ENCODE data around the gene AQP10.
"Not testable (repeated sequence)": the region's sequence is repeated elsewhere in the genome, so short reads cannot be mapped to it uniquely, and the experiment has no call there.

Gene AQP10, protein sequence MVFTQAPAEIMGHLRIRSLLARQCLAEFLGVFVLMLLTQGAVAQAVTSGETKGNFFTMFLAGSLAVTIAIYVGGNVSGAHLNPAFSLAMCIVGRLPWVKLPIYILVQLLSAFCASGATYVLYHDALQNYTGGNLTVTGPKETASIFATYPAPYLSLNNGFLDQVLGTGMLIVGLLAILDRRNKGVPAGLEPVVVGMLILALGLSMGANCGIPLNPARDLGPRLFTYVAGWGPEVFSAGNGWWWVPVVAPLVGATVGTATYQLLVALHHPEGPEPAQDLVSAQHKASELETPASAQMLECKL

DNA sequence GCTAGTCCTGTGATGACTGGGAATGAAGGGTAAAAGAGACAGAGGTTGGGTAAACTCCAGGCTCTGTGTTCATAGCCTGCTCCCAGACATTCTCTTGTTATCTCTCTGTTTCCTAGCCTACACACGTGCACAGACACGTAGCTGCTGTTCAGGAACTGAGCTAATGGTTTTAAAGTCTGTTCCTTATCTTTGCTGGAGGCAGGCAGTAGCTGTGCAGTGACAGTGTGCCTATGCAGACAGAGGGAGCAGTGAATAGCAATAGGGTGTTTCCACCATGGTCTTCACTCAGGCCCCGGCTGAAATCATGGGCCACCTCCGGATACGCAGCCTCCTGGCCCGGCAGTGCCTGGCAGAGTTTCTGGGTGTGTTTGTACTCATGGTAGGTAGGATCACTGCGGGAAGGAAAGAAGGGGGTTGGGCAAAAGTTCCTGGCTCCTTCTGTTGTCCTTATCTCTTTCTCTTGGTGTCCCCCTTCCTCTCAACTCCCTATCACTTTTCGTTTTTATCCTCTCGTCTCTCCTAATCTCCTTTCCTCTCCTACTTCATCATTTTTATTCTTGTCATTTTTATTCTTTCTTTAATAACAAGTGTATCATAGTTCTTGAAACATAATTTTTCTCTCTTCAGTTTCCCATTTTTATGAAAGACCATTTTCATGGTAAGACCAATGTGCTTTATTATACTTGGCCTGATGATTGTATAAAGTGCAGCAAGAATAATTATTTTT, at the start of gene AQP10:
TSS of gene AQP10 (plus strand) at position 212 of the 727 bp plus-strand sequence. CDS start at position 275, 63 bp downstream.
- no peak for DNase-seq

DNA sequence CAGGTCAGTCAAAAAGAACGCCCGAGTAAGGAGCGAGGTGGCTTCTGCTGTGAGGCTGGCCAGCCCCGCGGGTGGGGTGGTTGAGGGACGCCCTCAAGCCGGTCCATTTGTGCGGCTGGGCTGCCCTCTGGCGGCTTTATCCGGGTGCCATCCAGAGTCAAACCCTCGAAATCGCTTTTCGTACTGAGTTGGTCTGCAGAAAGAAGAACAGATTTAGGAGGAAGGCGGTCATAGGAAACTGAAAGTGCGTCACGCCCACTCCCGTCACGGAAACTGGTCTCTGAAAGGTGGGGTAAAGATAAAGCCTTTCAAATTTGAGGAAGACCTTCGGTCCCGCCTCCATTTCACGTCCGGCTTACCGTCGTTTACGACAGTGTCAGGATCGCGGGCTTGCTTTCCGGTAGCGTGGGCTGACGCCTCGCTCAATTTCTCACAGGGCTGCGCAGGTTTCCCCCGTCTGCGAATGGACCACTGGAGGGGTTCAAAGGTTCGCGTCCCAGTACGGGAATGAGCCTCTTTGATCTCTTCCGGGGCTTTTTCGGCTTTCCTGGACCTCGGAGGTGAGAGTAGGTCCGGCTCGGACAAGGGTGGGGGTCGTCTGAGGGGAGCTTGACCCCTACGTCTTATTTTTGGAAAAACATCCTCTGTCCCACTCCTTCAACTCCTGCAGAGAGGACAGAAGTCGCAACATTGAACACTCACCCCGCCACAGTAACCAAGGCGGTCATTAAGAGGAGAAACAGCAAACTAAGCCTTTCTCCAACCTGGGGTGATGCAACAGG, 48.5 kb upstream of the AQP10 start, which contains the start of gene HAX1:
TSS of gene HAX1 (plus strand) at position 413 of the 782 bp plus-strand sequence. CDS start at position 508, 95 bp downstream.
- peak; percentile 96 for DNase-seq

DNA sequence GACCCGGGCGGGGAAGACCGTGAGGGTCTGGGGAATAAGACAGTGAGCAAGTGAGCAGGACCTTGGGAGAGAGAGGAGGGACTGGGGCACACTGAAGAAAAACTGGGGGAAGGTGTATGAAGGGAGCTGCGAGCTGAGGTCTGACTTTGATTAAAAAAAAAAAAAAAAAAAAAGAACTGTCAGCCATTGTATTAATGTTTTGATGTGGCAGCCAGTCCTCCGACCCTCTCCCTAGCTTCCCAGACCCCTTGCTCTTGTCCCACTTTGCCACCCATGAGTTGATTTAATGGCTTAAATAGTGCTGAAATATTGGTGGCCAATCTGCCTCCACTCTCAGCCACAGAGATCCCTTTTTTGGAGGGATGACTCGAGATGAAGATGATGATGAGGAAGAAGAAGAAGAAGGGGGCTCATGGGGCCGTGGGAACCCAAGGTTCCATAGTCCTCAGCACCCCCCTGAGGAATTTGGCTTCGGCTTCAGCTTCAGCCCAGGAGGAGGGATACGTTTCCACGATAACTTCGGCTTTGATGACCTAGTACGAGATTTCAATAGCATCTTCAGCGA, 47.8 kb upstream of the AQP10 start:
- no peak for DNase-seq

DNA sequence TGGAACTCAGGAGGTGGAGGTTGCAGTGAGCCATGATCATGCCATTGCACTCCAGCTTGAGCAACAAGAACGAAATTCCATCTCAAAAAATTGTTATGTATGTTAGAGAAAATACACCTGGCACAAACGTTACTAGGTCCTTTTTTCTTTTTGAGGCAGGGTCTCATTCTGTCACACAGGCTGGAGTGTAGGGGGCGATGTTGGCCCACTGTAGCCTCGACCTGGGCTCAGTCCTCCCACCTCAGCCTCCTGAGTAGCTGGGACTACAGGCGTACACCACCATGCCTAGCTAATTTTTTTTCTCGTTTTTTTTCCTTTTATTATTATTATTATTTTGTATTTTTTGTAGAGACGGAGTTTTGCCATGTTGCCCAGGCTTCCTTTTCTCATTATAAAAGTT, 44.1 kb upstream of the AQP10 start:
- DNase-seq, result no peak

DNA sequence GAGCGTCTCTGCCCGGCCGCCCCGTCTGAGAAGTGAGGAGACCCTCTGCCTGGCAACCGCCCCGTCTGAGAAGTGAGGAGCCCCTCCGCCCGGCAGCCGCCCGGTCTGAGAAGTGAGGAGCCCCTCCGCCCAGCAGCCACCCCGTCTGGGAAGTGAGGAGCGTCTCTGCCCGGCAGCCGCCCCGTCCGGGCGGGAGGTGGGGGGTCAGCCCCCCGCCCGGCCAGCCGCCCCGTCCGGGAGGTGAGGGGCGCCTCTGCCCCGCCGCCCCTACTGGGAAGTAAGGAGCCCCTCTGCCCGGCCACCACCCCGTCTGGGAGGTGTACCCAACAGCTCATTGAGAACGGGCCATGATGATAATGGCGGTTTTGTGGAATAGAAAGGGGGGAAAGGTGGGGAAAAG, 33.3 kb upstream of the AQP10 start:
- not testable (repeated sequence) for DNase-seq

DNA sequence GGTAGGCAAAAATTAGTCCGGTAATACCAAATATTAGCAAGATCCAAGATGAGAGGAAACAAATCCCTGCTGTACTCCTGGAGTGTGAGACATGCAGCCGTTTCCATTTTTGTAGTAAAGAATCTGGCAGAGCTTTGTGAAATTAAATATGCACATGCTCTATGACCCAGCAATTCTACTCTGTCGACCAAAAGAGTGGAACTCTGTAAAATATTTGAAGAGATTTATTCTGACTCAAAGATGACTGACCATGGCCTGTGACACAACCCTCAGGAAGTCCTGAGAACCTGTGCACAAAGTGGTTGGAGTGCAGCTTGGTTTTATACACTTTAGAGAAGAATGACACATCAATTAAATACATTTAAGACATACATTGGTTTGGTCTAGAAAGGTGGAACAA, 32.2 kb upstream of the AQP10 start:
- no peak for DNase-seq

DNA sequence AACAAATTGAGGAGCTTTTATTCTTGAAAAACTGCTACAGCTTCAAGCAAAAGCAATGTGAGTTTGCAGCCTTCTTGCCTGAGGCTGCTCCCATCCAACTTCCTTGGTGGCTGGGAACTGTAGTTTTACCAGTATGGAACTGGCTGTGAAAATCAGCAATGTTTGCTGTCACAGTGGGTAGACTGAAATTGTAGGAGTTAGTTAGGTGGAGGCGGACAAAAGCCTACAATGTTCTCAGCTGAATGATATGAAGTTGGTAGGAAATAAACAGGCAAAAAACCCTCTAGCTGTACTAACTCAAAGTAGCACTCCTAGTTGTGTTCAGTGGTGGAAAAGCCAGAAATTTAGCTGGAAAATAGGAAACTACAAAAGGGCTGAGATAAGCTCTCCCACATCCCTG, 30.0 kb upstream of the AQP10 start:
- DNase-seq, result no peak

DNA sequence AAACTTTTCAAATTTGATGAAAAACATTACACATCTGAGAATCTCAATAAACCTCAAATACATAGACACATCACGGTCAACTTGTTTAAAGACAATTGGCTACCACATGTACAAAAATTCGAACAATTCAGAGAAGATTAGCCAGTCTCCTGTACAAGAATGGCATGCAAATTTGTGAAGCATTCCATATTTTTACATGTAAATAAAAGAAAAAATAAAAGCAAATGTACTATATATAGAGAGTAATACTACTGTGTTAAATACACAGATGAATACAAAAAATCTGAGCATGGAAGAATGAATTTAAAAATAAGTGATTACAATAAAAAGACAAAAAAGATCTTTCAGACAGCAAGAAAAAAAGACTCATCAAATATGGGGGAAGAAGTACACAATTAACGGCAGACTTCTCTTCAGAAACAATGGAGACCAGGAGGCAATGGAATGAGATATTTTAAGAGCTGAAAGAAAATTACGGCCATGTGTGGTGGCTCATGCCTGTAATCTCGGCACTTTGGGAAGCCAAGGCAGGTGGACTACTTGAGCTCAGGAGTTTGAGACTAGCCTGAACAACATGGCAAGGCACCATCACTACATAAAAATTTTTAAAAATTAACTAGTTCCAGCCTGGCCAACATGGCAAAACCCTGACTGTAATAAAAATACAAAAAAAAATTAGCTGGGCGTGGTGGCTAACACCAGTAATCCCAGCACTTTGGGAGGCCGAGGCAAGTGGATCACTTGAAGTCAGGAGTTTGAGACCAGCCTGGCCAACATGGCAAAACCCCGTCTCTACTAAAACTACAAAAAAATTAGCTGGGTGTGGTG, 25.3 kb upstream of the AQP10 start:
- no peak for DNase-seq

DNA sequence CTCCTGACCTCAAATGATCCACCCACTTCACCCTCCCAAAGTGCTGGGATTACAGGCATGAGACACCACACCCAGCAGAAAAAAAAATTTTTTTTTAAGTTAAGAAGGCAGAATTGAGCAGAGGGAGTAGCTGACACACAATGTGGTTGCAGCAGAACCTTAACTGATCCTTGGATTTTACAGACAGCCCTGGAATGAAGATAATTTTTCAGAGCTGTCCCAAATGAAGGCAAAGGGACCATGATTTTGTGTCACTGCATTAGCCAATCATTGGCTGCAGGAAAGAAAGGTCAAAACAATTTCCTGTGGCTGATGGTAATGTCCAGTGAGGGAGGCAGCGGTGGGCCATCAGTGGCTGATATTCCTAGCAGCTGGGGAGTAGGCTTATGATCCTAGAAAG, 19.3 kb upstream of the AQP10 start:
- no peak for DNase-seq

DNA sequence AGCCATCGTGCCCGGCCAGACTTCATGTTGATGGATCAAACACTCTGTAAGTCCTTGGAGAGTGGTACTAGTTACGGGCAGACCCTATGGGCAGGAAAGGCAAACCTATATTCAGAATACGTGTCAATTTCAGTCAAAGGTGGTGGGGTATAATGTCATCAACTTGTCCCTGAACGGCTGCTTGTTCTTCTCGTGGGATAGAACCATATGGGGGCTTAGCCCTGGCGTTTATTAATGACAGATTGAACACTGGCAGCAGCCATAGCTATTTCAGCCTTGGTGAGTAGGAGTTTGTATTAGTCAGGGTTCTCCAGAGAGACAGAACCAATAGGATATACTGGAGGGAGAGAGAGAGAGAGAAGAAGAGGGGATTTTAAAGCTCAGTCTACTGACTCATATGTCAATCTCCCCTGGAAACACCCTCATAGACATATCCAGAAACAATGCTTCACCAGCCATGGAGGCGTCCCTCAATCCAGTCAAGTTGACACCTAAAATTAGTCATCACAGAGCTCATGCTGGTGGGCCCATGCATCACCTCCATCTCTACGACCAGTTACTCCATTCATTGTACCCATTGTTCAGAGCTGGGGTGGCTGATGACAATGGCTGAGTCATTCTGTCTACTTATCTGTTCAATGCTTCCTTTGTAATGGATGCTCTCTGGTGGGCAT, 16.1 kb upstream of the AQP10 start:
- no peak for DNase-seq

DNA sequence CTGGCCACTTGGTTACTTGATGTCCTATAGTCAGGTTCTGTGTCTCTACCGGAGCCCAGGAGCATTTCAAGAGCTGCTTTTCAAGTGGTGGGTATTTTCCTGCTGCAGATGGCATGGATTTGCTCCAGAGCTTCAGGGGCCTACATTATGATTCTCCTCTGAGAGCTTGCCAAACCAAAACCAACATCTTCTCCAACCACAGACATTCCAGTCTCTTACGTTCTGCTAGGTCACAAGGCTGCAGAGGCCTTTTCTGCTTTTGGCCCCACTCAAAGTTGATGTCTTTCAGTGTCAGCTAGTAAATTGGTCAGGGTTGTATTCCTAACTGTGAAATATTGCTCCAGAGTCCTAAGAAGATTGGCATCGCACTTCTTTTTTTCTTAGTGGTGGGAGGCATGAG, 14.7 kb upstream of the AQP10 start:
- peak; percentile 45 for DNase-seq

DNA sequence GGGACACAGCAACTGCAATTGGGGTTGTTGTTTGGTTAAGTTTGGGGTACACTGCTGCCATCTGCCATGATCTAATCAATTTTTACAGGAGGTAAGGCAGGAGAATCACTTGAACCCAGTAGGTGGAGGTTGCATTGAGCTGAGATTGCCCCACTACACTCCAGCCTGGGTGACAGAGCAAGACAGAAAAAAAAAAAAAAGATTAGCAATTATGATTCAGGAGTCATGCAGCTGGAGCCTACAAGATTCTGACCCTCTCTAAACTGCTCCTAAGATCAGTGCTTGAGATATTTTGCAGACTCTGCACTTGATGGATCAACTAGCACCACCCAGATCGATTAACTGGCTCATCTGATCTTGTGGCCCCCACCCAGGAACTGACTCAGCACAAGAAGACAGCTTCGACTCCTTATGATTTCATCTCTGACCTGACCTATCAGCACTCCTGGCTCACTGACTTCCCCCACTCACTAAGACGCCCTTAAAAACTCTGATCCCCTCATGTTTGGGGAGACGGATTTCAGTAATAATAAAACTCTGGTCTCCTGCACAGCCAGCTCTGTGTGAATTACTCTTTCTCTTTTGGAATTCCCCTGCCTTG, 13.1 kb upstream of the AQP10 start:
- DNase-seq, result not testable (repeated sequence)

DNA sequence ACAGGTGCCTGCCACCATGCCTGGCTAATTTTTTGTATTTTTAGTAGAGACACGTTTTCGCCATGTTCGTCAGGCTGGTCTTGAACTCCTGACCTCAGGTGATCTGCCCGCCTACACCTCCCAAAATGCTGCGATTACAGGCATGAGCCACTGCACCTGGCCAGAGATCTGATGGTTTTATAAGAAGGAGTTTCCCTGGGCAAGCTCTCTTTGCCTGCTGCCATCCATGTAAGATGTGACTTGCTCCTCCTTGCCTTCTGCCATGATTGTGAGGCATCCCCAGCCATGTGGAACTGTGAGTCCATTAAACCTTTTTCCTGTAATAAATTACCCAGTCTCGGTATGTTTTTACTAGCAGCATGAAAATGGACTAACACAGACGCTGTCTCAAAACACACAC, 11.8 kb upstream of the AQP10 start:
- DNase-seq, result not testable (repeated sequence)

DNA sequence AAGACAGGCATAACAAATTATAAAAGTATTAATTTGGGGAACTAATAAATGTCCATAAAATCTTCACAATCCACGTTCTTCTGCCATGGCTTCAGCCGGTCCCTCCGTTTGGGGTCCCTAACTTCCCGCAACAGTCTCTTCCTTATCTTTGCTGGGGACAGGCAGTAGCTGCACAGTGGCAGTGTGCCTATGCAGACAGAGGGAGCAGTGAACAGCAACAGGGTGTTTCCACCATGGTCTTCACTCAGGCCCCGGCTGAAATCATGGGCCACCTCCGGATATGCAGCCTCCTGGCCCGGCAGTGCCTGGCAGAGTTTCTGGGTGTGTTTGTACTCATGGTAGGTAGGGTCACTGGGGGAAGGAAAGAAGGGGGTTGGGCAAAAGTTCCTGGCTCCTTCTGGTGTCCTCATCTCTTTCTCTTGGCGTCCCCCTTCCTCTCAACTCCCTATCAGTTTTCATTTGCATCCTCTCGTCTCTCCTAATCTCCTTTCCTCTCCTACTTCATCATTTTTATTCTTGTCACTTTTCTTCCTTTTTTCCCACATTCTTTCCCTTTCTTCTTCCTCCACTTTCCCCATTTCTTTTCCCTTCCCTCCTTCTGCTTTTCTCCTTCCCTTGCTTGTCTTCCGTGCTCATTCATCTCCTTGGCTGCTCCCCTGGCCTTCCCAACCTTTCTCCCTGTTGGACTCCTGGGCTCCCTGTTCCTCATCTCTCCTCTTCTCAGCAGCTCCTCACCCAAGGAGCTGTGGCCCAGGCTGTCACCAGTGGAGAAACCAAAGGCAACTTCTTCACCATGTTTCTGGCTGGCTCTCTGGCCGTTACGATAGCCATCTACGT, 8.4 kb upstream of the AQP10 start:
- DNase-seq, result not testable (repeated sequence)

DNA sequence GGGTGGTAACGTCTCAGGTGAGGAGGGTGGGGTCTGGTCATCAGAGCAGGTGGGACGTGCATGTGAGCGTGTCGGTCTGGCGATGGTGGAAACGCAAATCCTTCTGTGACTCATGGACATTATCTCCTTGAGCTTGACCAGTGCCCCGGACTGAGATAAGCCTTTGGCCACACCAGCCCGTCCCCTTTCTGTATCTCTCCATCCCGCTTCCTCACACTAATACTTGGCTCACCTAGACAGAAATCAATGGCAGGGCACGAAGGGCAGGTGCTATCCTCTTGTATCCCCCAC, 7.9 kb upstream of the AQP10 start:
- DNase-seq, result no peak

DNA sequence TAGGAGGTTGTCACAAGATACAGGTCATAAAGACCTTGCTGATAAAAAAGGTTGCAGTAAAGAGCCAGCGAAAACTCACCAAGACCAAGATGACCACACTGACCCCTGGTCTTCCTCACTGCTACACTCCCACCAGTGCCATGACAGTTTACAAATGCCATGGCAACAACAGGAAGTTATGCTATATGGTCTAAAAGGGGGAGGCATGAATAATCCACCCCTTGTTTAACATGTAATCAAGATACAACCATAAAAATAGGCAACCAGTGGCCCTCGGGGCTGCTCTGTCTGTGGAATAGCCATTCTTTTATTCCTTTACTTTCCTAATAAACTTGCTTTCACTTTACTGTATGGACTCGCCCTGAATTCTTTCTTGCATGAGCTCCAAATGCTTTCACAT, 6.7 kb upstream of the AQP10 start:
- not testable (repeated sequence) for DNase-seq

DNA sequence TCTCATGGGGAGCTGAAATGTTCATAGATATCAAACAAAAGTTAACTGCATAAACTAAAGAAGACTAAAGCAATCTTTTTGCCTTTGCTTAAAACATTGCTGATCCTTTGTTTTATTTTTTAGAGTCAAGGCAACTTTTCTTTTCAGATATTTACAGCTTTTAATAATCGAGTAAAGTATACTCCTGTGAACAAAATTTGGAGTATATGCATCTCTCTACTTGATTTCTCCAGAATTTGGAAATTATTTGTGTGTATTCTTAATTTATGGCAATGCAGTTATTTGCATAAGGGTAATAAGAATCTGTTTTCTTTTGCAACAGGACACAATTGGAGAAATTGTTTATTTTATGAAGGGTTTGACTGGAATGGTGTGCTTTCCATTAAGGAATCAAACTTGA, 4.2 kb upstream of the AQP10 start:
- DNase-seq, result no peak

DNA sequence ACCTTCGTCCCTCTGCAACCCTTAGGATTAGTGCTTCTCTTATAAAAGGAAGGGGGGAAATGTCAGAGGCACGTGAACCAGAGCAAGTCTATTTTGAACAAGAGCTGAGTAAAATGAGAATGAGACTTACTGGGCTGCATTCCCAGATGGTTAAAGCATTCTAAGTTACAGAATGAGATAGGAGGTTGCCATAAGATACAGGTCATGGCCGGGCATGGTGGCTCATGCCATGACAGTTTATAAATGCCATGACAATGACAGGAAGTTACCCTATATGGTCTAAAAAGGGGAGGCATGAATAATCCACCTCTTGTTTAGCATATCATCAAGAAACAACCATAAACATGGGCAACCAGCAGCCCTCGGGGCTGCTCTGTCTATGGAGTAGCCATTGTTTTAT, 2.5 kb upstream of the AQP10 start:
- no peak for DNase-seq

DNA sequence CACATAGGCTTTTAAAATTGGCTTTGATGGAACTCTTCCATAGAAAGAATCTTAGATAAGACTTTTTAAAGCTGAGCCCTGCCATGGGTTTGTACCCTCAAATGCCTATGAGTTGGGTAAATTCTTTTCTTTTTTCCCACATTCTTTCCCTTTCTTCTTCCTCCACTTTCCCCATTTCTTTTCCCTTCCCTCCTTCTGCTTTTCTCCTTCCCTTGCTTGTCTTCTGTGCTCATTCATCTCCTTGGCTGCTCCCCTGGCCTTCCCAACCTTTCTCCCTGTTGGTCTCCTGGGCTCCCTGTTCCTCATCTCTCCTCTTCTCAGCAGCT, 679 bp downstream of the AQP10 start:
- not testable (repeated sequence) for DNase-seq

DNA sequence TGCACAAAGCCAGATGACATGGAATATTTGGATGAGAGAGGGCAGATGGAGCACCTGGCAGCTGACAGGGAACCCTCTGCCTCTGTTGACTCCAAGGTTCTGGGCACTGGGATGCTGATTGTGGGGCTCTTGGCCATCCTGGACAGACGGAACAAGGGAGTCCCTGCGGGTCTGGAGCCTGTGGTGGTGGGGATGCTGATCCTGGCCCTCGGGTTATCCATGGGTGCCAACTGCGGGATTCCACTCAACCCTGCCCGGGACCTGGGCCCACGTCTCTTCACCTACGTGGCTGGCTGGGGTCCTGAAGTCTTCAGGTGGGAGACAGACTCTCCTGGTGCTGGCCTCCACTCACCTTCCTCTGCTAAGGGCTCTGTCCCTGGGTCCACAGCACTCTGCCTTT, 2.6 kb downstream of the AQP10 start:
- no peak for DNase-seq

DNA sequence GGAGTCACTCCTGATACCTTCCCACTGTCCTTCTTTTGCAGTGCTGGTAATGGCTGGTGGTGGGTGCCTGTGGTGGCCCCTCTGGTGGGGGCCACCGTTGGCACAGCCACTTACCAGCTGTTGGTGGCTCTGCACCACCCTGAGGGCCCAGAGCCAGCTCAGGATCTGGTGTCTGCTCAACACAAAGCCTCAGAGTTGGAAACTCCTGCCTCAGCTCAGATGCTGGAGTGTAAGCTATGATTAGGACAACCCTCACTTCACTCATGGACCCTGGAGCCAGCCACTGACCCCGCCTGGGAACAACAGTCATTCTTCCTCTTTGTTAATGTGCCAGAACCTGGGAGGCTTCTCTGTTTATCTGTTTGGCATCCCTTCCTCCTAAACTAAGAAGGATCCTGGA, 3.3 kb downstream of the AQP10 start:
- DNase-seq, result peak; percentile 49
